IPS DF 6.9 (cell line): ENCODE results near the gene PLS3.

Experiments used
- DNase-seq: peaks from one replicate; pipeline ENCODE4 v3.0.0-alpha.2; 2013; ENCODE audit warnings: low read depth, low spot score
- H3K27ac ChIP-seq: one replicate; pipeline ENCODE4 v1.5.1; 2013; ENCODE audit warnings: low read length, control low read depth
- H3K27me3 ChIP-seq: 2 replicates; pipeline ENCODE4 v1.6.1; 2013; ENCODE audit warnings: mild to moderate bottlenecking, low read length; ENCODE audit not compliant: control insufficient read depth, insufficient read depth
- H3K36me3 ChIP-seq: 2 replicates; pipeline ENCODE4 v1.6.1; 2013; ENCODE audit warnings: low read length; ENCODE audit not compliant: control insufficient read depth, insufficient read depth
- H3K4me1 ChIP-seq: 2 replicates; pipeline ENCODE4 v1.6.1; 2013; ENCODE audit warnings: low read length; ENCODE audit not compliant: control insufficient read depth, insufficient read depth
- H3K4me3 ChIP-seq: 2 replicates; pipeline ENCODE4 v1.5.1; 2013; ENCODE audit warnings: mild to moderate bottlenecking, low read length
- H3K9me3 ChIP-seq: 2 replicates; pipeline ENCODE4 v1.6.1; 2013; ENCODE audit warnings: low read length, inconsistent platforms; ENCODE audit not compliant: control insufficient read depth, insufficient read depth
- WGBS: extraction: QIAGEN DNeasy Blood & Tissue Kit; methylation state at CpG from one replicate; pipeline ENCODE4 v1.1.7; 2013; ENCODE audit warnings: mixed read lengths, missing lambda C conversion rate; ENCODE audit not compliant: insufficient read length, insufficient coverage; 5-methylcytosine and 5-hydroxymethylcytosine counted together

Gene PLS3

GRCh38 chrX:115588179-115588578 lies 27.2 kb downstream of the PLS3 start:
- Histone ChIP-seq H3K27me3 (no peaks in the 10 kb centered on the region), H3K9me3 (no peaks in the 10 kb centered on the region), H3K27ac (no peak overlapping the region), H3K4me1 (no peaks in the 10 kb centered on the region), H3K4me3 (no peak overlapping the region), H3K36me3 (no peaks in the 10 kb centered on the region)
- WGBS, result no CpG with 5 or more reads among the region's 4 CpGs
- DNase-seq, result no peak

- H3K27me3 ChIP-seq, result no peaks in the 10 kb centered on the region
- no CpG with 5 or more reads among the region's 4 CpGs for WGBS
- no peak overlapping the region for H3K4me3 ChIP-seq
- H3K27ac ChIP-seq, result no peak overlapping the region
- H3K4me1 ChIP-seq, result no peaks in the 10 kb centered on the region
- H3K36me3 ChIP-seq, result no peaks in the 10 kb centered on the region
- DNase-seq, result no peak
- no peaks in the 10 kb centered on the region for H3K9me3 ChIP-seq
Measured at GRCh38 chrX:115589419-115589818, 28.4 kb downstream of the PLS3 start.

GRCh38 chrX:115591420-115591819 lies 30.4 kb downstream of the PLS3 start:
- Histone ChIP-seq H3K27ac (no peak overlapping the region), H3K4me1 (no peaks in the 10 kb centered on the region), H3K4me3 (no peak overlapping the region), H3K27me3 (no peaks in the 10 kb centered on the region), H3K36me3 (no peaks in the 10 kb centered on the region), H3K9me3 (no peaks in the 10 kb centered on the region)
- DNase-seq, result no peak
- no CpG with 5 or more reads among the region's 4 CpGs for WGBS

GRCh38 chrX:115591856-115592842 lies 31.2 kb downstream of the PLS3 start:
- Histone ChIP-seq H3K27me3 (no peaks in the 10 kb centered on the region), H3K27ac (no peak overlapping the region), H3K36me3 (no peaks in the 10 kb centered on the region), H3K9me3 (no peaks in the 10 kb centered on the region), H3K4me3 (no peak overlapping the region), H3K4me1 (no peaks in the 10 kb centered on the region)
- WGBS, result no CpG with 5 or more reads among the region's 11 CpGs
- no peak for DNase-seq

GRCh38 chrX:115592997-115593734 lies 32.2 kb downstream of the PLS3 start:
- no peaks in the 10 kb centered on the region for H3K36me3 ChIP-seq
- no CpG with 5 or more reads among the region's 8 CpGs for WGBS
- DNase-seq, result no peak
- no peaks in the 10 kb centered on the region for H3K4me1 ChIP-seq
- H3K27me3 ChIP-seq, result no peaks in the 10 kb centered on the region
- H3K9me3 ChIP-seq, result no peaks in the 10 kb centered on the region
- no peak overlapping the region for H3K4me3 ChIP-seq
- H3K27ac ChIP-seq, result no peak overlapping the region

- Histone ChIP-seq H3K9me3 (no peaks in the 10 kb centered on the region), H3K4me1 (no peaks in the 10 kb centered on the region), H3K36me3 (no peaks in the 10 kb centered on the region), H3K27ac (no peak overlapping the region), H3K27me3 (no peaks in the 10 kb centered on the region), H3K4me3 (no peak overlapping the region)
- DNase-seq, result no peak
- WGBS, result no CpG with 5 or more reads among the region's 2 CpGs
Measured at GRCh38 chrX:115595049-115595448, 34.1 kb downstream of the PLS3 start.

GRCh38 chrX:115598556-115598955 lies 37.6 kb downstream of the PLS3 start:
- Histone ChIP-seq H3K27ac (no peak overlapping the region), H3K4me3 (no peak overlapping the region), H3K9me3 (no peaks in the 10 kb centered on the region), H3K4me1 (no peaks in the 10 kb centered on the region), H3K36me3 (no peaks in the 10 kb centered on the region), H3K27me3 (no peaks in the 10 kb centered on the region)
- WGBS, result no CpG with 5 or more reads among the region's 1 CpG
- DNase-seq, result no peak

- no peak overlapping the region for H3K27ac ChIP-seq
- no peaks in the 10 kb centered on the region for H3K27me3 ChIP-seq
- no peaks in the 10 kb centered on the region for H3K4me1 ChIP-seq
- H3K9me3 ChIP-seq, result no peaks in the 10 kb centered on the region
- no peaks in the 10 kb centered on the region for H3K36me3 ChIP-seq
- no peak overlapping the region for H3K4me3 ChIP-seq
- DNase-seq, result no peak
Measured at GRCh38 chrX:115602308-115602707, 41.3 kb downstream of the PLS3 start.

- DNase-seq, result no peak
- no peaks in the 10 kb centered on the region for H3K4me1 ChIP-seq
- no peaks in the 10 kb centered on the region for H3K27me3 ChIP-seq
- no peaks in the 10 kb centered on the region for H3K36me3 ChIP-seq
- no CpG with 5 or more reads among the region's 4 CpGs for WGBS
- H3K9me3 ChIP-seq, result no peaks in the 10 kb centered on the region
- H3K4me3 ChIP-seq, result no peak overlapping the region
- H3K27ac ChIP-seq, result no peak overlapping the region
Measured at GRCh38 chrX:115602729-115603389, 41.9 kb downstream of the PLS3 start.

GRCh38 chrX:115603534-115604074 lies 42.6 kb downstream of the PLS3 start:
- Histone ChIP-seq H3K9me3 (no peaks in the 10 kb centered on the region), H3K4me1 (no peaks in the 10 kb centered on the region), H3K4me3 (no peak overlapping the region), H3K27ac (no peak overlapping the region), H3K36me3 (no peaks in the 10 kb centered on the region), H3K27me3 (no peaks in the 10 kb centered on the region)
- no CpG with 5 or more reads among the region's 2 CpGs for WGBS
- DNase-seq, result no peak
